GDM1 (cell line): Measurements from ENCODE around the gene EN2.
"Not testable (repeated sequence)": the region's sequence is repeated elsewhere in the genome, so short reads cannot be mapped to it uniquely, and the experiment has no call there.

Experiments used
- DNase-seq: peaks from one replicate; lab custom pipeline; 2025; lab: John Stamatoyannopoulos, UW

EN2 gene

DNA sequence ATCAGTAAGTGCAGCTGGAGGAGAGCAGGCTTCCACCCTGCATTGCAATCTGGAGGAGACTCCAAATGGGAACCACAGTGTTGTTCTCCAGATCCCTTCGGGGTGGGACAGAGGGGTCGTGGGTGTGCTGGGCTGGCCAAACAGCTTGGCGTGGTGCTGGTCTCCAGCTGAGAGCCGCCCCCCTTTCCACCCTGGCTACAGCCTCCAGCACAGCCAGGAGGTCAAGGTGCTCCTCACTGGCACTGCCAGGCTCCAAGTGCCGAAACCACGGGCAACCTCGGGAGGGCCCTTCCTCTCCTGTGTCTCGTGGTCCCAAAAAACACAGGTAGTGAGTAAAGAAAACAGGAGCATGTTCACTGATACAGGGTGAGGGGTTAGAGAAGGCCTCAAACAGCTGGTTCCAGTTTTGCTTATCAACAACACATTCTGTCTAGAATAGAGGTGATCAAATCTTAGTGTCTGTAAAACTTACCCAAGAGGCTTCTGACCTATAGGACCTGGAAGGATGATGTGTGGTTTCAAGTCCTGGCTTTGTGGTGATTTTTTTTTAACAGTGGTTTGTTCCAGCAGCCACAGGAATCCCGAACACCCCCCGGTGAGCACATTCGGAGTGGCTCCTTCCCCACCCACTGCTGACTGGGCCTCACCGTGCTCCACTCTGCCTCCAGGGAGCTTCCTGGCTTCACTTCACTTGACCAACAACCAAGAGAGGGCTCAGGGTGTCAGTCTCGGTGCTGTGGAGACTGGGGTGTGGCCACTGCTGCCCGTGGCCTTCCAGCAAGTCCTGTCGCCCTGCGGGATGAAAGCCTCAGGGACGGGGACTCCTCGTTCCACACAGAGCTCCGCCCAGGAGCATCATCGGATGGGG is 31.2 kb upstream of the EN2 start:
- no peak for DNase-seq

DNA sequence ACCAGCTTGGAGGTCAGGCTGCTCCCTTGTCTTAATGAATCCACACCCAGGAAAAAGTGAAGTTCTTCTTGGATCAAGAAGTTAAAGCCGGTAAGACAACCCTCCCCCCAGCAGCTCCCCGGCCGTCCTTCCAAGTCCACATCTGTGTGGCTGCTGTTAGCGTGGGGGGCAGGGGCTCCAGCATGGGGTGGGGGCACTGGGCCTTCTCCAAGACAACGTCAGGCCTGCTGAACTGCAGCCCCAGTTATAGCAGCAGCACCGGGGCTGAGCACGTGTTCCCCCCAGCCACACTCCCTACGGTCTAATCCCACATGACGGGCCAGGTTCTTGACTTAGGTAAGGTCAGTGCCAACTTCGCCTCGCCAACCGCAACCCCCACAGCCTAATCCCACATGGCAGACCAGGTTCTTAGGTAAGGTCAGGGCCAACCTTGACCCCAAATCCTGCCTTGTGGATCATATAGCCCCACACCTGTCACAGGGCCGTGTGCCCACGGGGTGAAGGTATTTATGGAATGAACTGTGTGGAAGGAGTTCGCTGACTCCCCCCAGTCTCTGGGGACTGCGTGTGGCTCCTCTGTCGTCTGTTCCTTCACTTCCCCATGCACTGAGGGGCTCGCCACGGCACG is 30.4 kb upstream of the EN2 start:
- DNase-seq = no peak

DNA sequence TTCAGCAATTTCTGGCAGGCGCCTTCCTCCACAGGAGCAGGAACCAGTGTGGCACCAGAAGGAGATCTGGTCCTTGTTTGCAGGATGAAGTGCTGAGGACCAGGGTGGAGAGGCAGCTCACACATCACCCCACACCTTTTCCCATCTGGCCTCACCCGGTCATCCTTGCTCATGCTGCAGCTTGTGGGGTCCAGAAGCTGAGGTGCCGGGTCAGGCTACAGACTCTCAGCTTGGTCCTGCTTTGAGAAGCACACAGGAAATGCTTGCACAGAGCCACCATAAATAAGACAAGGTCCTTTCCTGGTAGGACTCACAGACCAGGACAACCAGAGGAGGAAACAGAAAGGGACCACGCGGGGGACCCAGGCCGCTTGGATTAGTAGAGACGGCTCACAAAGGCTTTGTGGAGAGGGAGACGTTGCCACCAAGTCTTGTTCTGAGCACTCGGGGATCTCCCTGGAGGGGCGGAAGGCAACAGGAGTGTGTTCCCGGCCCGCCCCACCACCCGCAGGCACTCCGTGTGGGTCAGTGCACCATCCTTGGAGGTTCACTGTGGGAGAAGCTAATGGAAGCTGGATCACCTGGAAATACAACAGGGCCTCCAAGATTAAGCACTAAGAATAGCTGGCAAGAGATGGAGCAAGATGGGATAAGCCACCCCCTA is 29.6 kb upstream of the EN2 start:
- DNase-seq = no peak

GRCh38 chr7:155429651-155430050 is 28.3 kb upstream of the EN2 start:
- DNase-seq = no peak

DNA sequence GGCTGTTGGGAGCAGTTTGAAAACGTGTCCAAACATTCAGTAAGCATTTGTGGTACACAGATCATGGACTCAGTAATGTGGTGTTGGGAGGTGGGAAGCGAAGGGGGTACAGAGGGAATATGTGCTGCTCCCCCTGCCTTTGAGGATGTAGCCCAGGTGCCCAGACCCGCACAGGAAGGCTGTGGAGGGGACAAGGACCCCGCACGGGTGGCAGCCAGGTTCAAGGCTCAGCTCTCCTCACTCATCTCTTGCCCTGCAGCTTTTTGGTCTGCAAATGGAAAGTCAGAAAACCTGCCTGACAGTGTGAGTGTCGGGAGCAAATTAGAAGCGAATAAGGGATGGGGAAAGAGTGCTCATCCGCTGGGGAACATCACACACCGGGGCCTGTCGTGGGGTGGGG is 27.3 kb upstream of the EN2 start:
- no peak for DNase-seq

DNA sequence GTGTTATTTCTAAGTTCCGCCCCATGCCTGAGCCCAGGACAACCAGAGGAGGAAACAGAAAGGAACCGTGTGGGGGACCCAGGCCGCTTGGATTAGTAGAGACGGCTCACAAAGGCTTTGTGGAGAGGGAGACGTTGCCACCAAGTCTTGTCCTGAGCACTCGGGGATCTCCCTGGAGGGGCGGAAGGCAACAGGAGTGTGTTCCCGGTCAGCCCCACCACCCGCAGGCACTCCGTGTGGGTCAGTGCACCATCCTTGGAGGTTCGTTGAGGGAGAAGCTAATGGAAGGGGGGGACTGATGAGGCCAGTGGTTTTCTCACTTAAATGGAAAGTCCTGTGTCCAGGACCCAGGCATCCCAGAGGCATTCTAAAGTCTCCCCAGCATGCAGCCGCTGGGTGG is 26.7 kb upstream of the EN2 start:
- no peak for DNase-seq

- no peak for DNase-seq
Observed at GRCh38 chr7:155431711-155432110, 26.2 kb upstream of the EN2 start.

GRCh38 chr7:155435110-155435509 is 22.8 kb upstream of the EN2 start:
- no peak for DNase-seq

- no peak for DNase-seq
Observed at GRCh38 chr7:155437836-155438235, 20.1 kb upstream of the EN2 start.

DNA sequence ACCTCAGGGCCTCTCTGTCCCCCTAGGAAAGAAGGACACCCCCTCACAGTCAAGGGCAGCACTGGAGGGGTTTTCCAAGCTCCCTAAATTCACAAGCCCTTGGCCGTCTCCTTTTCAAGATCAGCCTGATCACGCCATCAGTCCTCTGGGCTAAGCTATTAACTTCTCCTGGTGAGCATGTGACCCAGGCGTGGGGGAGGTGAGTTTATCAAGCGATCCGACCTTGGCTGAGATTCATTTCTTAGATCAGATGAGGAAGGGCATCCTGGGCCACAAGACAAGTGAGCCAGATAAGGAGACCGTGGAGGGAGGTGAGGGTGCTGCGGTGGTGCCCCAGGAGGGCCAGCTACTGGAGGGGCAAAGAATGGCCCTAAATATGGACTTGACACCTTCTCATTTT is 19.2 kb upstream of the EN2 start:
- DNase-seq = no peak

DNA sequence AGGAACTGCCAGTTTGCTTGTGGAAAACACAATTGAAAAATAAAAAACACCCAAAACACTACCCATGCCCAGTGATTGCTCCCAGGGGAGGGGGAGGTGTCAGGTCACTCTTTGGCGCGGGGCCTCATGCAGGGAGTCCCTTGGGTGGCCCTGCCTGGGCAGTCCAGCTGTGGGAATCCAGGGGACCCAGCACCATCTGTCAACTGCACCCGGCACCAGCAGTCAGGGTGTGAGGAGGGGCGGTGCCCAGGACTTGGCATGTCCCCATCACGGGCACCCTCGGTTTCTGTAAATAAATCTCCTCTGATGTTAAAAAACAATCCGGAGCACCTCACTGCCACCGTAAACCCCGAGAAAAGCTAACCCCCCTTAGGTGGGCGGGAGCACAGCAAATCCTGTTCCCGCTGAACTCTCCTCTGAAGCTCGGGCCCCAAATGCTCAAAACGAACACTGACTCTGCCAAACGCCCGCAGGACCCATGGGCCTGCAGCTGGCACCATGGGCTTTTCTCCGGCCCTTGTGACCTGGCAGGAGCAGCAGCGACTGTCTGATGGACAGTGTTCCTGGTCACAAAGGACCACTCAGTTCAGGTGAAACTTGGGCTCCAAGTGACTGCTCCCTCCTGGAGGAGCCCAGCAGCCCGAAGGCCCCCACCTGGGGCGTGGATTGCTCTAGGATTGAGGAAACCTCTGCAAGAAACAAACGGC is 18.5 kb upstream of the EN2 start:
- no peak for DNase-seq

- DNase-seq = no peak
Observed at GRCh38 chr7:155440018-155440410, 17.9 kb upstream of the EN2 start.

GRCh38 chr7:155441856-155442255 is 16.1 kb upstream of the EN2 start:
- DNase-seq = no peak

- no peak for DNase-seq
Observed at GRCh38 chr7:155444746-155445145, 13.2 kb upstream of the EN2 start.

DNA sequence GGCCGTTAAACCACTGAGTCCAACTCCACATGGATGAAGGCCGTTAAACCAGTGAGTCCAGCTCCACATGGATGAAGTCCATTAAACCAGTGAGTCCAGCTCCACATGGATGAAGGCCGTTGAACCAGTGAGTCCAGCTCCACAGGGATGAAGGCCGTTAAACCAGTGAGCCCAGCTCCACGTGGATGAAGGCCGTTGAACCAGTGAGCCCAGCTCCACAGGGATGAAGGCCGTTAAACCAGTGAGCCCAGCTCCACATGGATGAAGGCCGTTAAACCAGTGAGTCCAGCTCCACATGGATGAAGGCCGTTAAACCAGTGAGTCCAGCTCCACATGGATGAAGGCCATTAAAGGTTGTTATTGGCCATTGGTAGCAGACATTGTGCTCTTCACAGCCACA is 12.3 kb upstream of the EN2 start:
- DNase-seq = not testable (repeated sequence)

GRCh38 chr7:155447603-155448002 is 10.3 kb upstream of the EN2 start:
- no peak for DNase-seq

DNA sequence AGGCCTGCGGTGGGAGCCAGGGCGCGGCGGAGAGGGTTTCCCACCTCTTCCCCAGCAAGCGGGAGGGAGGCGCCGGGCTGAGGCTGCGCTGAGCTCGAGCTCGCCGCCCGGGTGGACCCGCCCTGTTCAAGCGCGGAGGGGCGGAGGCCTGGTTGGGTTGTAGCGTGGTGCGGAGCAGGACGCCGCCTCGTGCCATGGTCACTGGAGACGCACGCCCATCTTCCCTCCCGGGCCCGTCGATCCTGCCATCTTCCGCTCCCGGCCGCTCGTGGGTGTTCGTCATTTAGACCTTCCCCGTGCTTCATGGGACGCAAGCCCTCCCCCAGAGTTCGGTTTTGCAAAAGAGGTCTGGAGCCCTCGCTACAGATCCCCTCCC is 9.3 kb upstream of the EN2 start:
- no peak for DNase-seq

DNA sequence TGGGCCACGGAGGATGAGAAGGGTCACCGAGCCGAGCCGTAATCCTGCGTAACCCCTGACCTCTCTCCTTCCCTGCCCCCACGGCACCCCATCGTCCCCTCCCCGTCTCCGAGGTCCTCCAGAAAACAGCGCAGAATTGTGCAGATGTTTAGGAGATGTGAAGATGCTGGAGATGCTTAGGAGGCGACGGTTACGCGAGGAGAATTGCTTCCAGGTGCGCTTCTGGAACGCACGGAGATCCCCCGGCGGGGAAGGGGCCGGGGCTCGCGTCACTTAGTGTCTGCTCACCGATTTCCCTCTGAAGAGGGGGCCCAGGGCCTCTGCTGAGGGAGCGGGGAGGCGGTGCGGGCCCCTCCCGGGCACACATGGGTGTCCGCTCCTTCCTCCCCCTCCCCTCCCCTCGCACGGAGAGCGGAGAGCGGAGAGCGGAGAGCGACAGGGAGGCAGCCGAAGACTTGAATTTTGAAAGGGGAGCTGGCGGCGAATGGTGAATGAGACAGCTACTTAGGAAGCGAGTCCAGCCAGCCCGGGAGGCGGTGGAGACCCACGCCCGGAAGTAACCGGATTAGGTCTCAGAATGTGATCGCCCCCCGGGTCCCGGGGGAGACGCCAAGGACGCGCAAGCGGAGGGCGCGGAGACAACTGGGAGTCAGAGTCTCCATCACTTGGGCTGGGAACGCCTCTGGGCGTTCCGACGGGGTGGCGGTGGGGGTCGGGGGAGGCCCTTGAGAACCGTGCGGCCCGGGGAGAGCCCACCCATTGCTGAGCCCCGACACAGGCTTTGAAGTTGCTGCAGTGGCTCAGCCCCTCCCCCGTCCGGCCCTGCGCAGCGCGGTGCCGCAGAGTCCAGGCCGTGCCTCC is 8.7 kb upstream of the EN2 start:
- DNase-seq = no peak

- DNase-seq = no peak
Observed at GRCh38 chr7:155449869-155450557, 7.9 kb upstream of the EN2 start.

DNA sequence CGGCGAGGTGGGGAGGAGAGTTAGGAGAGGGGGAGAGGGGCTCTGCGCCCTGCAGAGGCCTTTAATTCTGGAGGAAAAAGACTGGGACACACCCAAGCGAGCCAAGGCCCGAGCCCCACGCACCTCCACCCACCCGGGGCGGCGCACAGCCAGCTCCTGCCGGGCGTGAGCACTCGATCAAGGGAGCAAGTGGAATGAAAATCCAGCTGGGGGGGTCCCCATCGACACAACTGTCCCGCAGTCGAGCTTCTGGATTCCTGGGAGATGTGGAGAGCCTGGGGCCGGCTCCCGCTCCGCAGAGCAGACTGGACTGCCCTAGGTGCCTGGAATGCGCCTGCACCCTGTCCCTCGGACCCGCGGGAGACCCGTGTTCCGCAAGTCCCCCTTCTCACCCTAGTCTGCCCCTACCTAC is 7.4 kb upstream of the EN2 start:
- no peak for DNase-seq
